Measurements from ENCODE around the gene MINDY2. TPM values are rescaled to one million over a fixed set of nuclear protein-coding genes. Genes with fewer than 3 reads are reported as not detected.
A peak's percentile ranks its signal among the peaks of the same experiment; 100 is the strongest.

The MINDY2 gene
- total RNA-seq: 36.5 TPM

- peak; percentile 97 for DNase-seq
Measured at GRCh38 chr15:58770857-58771620, at the start of gene MINDY2. TSS of gene MINDY2 (plus strand) at chr15:58771302. CDS start at chr15:58771396, 94 bp downstream.

DNA sequence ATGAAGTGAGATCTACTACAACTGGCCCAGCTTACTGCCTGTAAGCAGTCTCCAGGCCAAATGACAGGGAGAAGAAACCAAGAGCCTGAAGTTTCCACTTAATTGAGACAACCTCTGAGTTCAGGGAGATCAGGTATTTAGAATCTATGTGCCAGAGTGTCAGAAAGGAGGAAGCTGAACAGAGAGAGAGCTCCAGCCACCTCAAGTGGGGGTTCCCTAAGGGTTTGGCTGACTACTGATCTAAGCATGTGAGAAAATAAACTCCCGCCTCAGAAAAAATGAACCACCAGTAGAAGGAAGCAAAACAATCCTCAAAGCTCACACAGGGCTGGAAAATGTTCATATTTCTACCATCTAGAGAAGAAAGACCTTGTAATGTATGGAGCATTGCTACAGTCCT is 46.6 kb upstream of the MINDY2 start:
- no peak for DNase-seq

GRCh38 chr15:58726867-58727266 is 44.2 kb upstream of the MINDY2 start:
- no peak for DNase-seq

- no peak for DNase-seq
Measured at GRCh38 chr15:58731756-58732535, 39.2 kb upstream of the MINDY2 start.

DNA sequence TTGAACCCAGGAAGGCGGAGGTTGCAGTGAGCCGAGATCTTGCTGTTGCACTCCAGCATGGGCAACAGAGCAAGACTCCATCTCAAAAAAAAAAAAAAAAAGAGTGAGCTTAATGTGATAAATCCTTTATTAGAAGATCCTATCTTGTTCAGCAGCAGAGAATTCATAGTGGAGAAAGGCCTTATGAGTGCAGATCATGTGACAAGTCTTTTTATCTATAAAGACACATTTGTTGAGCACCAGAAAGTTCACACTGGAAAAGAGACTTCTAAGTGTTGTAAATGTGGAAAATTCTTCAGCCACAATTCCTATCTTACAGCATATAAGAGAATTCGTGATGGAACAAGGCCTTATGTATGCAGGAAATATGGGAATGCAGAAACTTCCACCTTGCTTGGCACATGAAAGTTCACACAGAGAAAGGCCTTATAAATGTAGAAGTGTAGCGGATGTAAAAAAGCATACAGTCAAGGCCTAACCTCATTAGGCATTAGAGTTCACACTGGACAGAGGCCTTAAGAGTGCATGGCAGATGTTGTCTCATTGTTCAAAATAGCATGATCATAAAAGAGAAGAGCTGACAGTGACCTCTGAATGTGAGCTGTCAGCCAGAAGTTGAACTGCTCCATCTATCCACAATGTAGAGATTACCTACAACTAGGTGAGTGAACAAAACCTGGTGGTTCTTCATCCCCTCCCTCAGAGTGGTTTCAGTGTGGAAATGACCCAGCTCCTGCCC is 38.3 kb upstream of the MINDY2 start:
- DNase-seq: no peak

DNA sequence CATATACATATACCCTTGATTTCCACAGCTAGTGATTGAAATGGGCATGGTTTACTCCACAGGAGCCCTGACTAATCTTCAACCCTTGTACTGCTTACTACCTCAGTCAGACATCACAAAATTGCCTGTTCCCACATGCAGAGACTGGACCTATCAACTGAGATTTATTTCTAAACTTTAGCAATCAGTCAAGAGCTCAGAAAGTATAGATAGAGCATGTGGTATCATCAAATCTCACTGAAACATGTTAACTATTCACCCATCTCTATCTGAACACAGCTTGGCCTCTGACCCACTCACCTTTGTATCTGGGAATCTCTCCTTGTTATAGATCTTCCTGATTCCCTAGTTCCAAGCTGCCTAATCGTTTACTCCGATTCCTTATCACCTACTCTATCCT is 36.2 kb upstream of the MINDY2 start:
- no peak for DNase-seq

GRCh38 chr15:58736018-58736643 is 35.0 kb upstream of the MINDY2 start:
- DNase-seq: no peak

DNA sequence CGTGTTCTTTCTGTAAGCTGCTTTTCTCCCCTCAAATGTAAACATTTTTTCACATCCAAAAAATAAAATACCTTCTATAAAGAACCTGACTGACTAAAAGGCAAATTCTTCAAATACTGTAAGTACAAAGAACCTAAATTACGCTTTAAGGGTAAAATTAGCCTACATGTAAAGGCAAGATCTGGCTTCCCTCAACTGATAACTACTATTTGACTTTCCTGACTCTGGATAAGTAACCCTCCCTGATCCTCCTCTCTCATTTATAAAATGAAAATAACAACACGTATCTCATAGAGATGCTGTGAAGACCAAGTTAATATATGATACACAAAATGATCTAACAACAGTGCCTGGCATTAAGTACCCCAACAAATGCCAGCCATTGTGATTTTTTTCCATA is 33.8 kb upstream of the MINDY2 start:
- no peak for DNase-seq

- no peak for DNase-seq
Measured at GRCh38 chr15:58738046-58738707, 32.9 kb upstream of the MINDY2 start.

- no peak for DNase-seq
Measured at GRCh38 chr15:58740436-58740835, 30.7 kb upstream of the MINDY2 start.

DNA sequence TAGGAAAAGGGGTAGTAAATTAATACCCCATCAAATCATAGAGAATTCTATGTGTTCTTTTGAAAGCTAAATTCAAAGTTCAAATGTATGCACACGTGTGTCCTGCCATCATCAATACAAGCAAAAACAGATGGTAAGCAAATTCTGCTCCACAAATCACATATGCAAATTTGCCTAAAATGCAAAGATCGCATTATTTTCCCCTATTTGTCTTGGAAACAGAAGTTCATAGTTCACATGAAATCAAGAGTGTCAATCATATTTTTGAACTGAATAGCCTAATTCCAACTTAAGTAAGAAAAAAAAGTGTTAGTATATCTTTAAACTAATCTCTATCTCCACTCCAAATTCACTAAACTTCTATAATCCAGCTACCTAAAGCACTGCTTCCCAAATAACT is 30.1 kb upstream of the MINDY2 start:
- DNase-seq: no peak

- no peak for DNase-seq
Measured at GRCh38 chr15:58742022-58742813, 28.9 kb upstream of the MINDY2 start.

- no peak for DNase-seq
Measured at GRCh38 chr15:58742819-58743502, 28.1 kb upstream of the MINDY2 start.

DNA sequence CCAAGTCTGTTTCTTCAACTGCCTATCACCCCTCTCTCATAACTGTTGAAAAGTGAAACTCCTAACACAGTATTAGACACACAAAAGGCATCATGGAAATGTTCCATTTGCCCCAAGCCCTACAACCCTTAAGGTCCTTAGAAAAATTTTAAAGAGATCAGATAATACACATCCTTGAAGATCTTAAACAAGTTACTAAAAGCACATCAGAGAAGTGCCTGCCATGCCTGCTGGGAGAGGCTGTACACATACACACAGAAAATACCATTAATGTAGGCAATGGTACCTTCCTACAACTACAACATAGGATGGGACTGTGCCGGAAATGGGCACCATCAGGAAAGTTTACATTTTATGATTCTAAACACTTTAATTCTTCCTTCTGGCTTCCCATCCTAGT is 24.9 kb upstream of the MINDY2 start:
- DNase-seq: no peak

- DNase-seq: no peak
Measured at GRCh38 chr15:58748040-58748851, 22.9 kb upstream of the MINDY2 start.

- peak; percentile 30 for DNase-seq
Measured at GRCh38 chr15:58748852-58749531, 22.1 kb upstream of the MINDY2 start.

DNA sequence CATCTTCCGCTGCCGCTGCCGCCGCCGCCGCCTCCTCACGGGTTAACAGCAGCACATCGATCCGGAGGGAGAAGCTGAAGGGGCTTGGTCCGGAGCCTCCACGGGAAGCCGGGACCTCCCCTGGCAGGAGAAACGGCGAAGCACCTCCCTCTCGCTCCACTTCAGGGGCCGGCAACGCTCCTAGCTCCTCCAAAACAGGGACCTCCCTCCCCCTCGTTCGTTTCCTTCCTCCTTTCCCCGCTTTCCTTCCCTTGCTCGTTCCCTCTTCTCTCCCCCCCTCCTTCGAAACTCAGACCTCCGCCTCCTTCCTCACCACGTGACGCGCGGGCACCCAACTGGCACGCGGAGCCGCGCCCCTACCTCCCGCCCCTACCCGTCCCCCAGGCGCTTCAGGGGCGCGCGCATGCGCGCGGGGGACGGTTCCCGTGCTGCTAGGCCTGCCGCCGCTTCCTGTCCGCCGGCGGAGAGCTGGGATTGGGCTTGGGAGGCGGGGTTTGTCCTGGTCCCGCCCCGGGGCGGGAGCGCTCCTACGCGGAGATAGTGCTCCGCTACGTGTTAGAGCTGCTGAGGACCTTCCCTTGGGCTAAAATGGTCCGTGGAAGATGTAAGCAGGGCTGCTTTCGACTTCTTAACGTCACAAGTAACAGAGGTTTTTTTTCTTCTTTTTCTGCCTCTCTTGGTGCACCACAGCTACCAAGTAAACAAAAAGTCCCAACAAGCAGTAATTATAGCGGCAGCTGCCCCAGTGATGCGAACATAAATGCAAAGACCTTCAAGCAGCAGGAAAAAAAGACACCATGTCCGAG is 21.4 kb upstream of the MINDY2 start, which contains the start of gene ADAM10:
ADAM10 (minus strand) TSS at position 176 of the 806 bp plus-strand sequence; CDS start at position 3, 173 bp downstream.
- peak; percentile 98 for DNase-seq

DNA sequence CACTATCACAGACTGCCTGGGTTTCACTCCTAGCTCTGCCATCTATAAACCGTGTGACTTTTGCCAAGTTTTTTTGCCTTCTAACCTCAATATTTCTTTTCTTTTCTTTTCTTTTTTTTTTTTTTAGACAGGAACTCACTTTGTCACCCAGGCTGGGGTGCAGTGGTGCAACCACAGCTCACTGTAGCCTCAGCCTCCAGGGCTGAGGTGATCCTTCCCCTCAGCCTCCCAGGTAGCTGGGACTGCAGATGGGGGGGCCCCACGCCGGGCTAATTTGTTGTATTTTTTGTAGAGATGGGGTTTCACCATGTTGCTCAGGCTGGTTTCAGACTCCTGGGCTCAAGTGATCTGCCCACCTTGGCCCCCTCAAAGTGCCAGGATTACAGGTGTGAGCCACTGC is 18.4 kb upstream of the MINDY2 start:
- no peak for DNase-seq
